IPS-18c (cell line): ENCODE measurements around the gene CD93.

Experiments used
- H3K4me3 ChIP-seq: 2 replicates; pipeline ENCODE4 v1.7.0; 2013; ENCODE audit warnings: low read depth, mild to moderate bottlenecking, low read length, moderate library complexity; ENCODE audit not compliant: insufficient read depth
- H3K9me3 ChIP-seq: one replicate; pipeline ENCODE4 v1.6.1; 2013; ENCODE audit warnings: mild to moderate bottlenecking, low read length, moderate library complexity; ENCODE audit not compliant: control insufficient read depth, insufficient read depth

The CD93 gene

DNA sequence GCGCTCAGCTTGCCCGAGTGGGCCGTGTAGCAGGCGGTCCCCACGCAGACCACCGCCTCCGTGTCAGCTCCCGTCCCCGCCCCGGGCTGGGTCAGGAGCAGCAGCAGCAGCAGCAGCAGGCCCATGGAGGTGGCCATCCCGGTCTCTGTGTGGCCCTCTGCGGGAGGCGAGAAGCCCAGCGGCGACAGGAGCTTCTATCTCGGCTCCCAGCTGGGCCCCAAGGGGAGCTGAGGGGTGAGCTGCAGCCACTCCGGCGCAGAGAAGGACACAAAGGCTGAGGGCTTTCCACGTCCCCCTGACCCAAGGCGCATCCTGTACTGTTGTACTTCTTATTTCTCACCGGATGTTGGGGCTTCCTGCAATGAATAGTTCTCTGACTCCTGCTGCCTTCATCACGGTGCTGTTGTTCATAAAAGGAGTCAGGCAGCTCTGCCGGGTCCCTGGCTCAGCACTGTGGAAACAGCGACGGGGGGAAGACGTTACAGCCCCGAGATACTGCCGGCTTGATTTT lies at the start of gene CD93:
CD93 (minus strand) TSS at position 269 of the 511 bp plus-strand sequence; CDS start at position 137, 132 bp downstream.
- H3K9me3 ChIP-seq = no peaks in the 10 kb centered on the region
- H3K4me3 ChIP-seq = no peak within 1 kb of the TSS

DNA sequence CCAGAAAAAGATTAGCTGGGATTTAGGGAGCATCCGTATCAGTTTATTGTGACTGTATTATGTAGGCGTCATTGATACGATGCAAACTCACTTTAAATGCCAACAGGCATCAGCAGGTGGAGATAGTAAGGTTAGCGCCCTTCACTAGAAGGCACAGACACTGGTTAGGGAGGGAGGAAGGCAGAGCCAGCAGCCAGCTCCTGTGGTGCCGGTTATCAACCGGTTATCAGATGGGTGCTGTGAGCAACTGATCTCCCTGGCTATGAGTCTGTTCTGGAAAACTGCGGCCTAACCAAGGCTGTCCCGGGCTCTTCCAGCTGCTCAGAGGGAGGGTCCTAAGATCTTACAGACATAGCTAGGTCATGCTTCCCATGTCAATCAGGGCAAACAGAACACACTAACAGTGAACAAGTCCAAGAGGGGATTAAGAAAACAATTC lies 47.5 kb upstream of the CD93 start:
- peaks cover 2% of the 10 kb centered on the region for H3K9me3 ChIP-seq
- H3K4me3 ChIP-seq = no peak overlapping the region

DNA sequence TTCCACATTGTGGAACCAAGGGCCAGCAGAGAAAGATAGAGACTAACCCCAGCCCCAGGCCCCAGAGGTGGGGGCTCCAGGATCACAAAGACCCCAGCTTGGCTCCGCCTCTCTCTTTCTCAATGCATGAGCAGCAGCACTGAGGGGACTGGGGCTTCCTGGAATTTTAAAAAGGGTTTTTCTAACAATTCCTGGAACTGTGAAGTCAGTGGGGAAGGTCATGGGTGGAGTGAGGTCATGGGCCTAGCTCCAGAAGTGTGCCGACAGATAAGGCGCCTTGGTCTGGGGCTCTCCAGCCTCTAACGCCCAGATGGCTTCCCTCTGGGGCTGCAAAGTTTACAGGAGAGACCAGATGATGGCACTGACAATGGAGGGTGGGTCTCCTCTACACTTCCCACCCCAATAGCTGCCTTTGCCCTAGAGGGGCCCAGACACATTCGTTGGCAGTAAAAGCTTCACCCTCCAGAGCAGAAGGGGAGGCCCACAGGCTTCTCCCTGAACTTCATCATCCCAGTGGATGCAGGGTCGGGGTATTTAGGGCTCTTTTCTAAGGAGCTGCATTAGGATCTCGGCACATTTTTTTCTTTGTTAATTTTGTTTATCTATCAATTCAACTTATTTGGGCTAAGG lies 46.9 kb upstream of the CD93 start:
- Histone ChIP-seq H3K4me3 (no peak overlapping the region), H3K9me3 (peaks cover 2% of the 10 kb centered on the region)

DNA sequence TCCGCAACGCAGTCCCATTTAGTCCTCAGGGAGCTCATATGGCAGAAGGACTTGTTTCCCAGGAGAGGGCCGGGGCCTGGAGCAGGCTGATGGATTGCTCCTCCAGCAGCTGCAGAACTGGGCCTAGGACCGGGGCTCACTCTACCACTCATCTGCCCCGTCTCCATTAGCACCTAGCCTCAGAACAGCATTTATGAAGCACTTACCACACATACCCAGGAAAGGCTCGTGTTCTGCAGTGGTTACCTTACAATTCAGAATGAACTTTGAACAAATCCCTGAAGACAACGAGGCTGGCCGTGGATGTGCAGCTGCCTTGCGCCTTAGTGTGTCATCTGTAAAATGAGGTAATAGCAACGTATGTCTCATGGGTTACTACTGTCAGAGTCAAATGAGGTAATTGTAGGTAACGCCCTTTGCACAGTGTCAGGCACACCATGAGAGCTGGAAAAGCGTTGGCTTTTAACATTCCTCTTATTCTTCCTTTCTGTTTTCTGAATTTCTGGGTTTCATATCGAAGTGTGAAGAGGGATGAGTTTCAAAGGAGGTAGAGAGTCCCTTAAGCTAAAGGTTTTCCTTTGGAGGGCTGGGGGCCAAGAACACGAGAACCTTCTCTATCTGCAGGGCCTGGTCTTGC lies 46.3 kb upstream of the CD93 start:
- H3K4me3 ChIP-seq = no peak overlapping the region
- peaks cover 2% of the 10 kb centered on the region for H3K9me3 ChIP-seq

- Histone ChIP-seq H3K9me3 (peaks cover 2% of the 10 kb centered on the region), H3K4me3 (no peak overlapping the region)
These were observed 45.6 kb upstream of the CD93 start for GRCh38 chr20:23131766-23132165.

- H3K9me3 ChIP-seq = peaks cover 2% of the 10 kb centered on the region
These were observed 44.6 kb upstream of the CD93 start for GRCh38 chr20:23130622-23131140.

GRCh38 chr20:23129891-23130621 lies 43.9 kb upstream of the CD93 start:
- Histone ChIP-seq H3K4me3 (no peak overlapping the region), H3K9me3 (peaks cover 2% of the 10 kb centered on the region)

More at GRCh38 chr20:23130622-23131140, 44.6 kb upstream of the CD93 start:
- H3K4me3 ChIP-seq = no peak overlapping the region

GRCh38 chr20:23129266-23129665 lies 43.1 kb upstream of the CD93 start:
- no peak overlapping the region for H3K4me3 ChIP-seq
- H3K9me3 ChIP-seq = peaks cover under 1% of the 10 kb centered on the region

DNA sequence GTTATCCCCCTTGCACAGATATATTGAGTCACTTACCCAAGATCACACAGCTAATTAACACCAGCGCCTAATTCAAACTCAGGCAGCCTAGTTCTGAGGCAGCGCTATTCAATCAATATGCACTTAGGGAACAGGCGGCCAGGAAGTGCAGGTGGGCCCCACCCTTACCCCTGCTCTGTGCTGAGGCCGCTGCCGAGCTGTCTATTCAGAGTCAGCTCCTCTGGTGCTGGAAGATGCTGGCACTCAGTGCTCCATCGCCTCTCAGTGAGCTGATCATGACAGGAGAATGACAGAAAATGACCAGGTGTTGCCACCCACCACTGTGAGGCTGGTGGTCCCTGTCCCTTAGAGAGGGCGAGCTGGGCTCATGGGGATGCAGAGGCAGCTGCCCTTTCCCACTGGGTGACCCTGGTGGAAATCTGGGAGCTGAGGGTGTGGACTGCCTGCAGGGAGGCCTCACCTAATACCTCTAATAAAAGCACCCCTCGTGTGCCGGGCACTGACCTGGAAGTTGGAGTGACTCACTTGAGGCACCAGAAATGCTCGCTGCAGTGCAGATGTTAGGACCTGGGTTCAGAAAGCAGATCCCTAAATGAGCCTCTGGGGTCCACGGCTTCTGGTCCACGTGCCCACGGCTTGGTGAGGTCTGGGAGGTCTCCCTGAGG lies 42.5 kb upstream of the CD93 start:
- Histone ChIP-seq H3K9me3 (no peaks in the 10 kb centered on the region), H3K4me3 (no peak overlapping the region)

- no peak overlapping the region for H3K4me3 ChIP-seq
- H3K9me3 ChIP-seq = no peaks in the 10 kb centered on the region
These were observed 41.6 kb upstream of the CD93 start for GRCh38 chr20:23127506-23128279.

DNA sequence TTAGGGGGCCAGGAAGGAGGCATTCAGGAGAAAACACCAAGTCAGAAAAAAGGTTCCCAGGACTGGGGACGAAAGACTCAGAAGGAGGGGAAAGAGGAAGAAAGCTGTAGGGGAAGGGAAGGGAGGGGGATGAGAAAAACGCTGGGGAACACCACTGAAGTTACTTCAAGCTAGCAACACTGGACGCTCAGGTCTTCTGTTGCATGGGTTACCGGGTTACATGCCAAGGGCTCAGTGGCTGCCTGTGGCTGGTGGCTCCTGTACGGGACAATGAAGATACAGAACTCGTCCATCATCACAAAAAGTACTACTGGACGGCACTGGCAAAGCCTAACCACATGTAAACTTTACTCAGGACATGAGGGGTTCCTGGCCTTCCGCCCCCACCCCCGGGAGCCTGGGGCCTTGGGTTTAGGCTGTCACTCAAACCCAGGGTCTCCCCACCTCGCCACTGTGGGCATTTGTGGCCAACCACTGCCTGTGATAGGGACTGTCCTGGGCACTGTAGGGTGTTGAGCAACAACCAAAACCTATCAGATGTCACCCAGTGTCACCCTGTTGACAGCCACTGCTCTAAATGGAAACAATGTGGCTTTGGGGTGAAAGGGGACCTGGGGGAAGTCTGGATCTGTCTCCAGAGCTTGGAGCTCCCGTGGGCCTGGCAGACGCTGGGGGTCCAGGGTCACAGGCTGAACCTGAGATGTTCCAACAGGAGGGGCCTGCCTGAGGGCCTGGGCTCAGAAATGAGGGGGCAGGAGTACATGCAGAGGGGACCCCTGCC lies 40.3 kb upstream of the CD93 start:
- H3K9me3 ChIP-seq = no peaks in the 10 kb centered on the region
- H3K4me3 ChIP-seq = no peak overlapping the region

DNA sequence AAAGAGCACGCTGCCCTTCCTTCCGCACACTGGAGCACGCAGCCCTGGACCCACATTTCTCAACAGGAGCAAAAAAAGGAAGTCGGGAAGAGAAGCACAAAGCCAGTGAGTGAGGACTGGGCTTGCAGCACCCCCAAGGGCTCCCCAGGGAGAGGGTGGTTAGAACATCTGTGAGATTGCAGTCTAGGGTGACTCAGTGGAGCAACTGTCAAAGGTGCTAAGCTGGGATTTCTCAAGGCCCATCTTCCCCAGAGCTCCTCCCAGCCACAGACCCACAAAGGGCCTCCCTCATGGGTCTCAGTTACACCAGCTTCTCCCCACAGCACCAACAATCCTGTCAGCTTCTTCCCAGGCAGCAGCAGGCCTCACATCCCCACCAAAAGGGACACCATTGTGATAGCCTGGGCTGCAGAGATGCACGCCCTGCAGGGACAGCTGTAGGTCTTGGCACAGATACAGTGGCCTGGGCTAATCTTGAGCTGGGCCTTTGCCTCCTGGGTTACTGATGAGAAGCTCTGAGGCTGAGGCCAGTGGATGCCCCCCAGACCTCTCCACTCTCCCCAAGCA lies 39.6 kb upstream of the CD93 start:
- Histone ChIP-seq H3K4me3 (no peak overlapping the region), H3K9me3 (no peaks in the 10 kb centered on the region)

DNA sequence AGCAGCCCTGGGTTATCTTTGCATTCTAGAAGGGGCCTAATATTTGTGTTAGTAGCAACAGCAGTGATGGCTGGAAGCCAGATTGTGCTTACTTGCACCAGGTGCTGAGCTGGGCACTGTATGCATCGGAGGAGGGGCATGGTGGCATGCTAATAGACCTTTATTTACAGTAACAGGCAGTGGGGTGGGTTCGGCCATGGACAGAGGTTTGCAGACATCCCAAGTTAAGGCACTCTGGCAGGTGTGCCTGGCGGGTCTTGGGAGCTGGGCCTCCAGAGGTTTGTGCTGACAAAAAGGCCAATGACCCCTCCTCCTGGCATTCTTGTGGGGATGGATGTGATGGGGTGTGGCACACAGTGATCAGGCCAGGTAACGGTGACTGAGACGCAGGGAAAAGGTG lies 39.0 kb upstream of the CD93 start:
- no peak overlapping the region for H3K4me3 ChIP-seq
- no peaks in the 10 kb centered on the region for H3K9me3 ChIP-seq

GRCh38 chr20:23123886-23124285 lies 37.8 kb upstream of the CD93 start:
- no peak overlapping the region for H3K4me3 ChIP-seq
- no peaks in the 10 kb centered on the region for H3K9me3 ChIP-seq

GRCh38 chr20:23122796-23123655 lies 36.9 kb upstream of the CD93 start:
- Histone ChIP-seq H3K4me3 (no peak overlapping the region), H3K9me3 (no peaks in the 10 kb centered on the region)
